Central memory CD4-positive, alpha-beta T cell (primary cell): ENCODE data around the gene ACSL4.
"Not testable (repeated sequence)": the region's sequence is repeated elsewhere in the genome, so short reads cannot be mapped to it uniquely, and the experiment has no call there.

ENCODE experiments used
- DNase-seq: peaks from one replicate; pipeline ENCODE4 v3.0.0; 2022

ACSL4 gene

GRCh38 chrX:109728173-109728535 lies 4.9 kb downstream of the ACSL4 start:
- no peak for DNase-seq

GRCh38 chrX:109724971-109725370 lies 8.1 kb downstream of the ACSL4 start:
- DNase-seq = not testable (repeated sequence)

DNA sequence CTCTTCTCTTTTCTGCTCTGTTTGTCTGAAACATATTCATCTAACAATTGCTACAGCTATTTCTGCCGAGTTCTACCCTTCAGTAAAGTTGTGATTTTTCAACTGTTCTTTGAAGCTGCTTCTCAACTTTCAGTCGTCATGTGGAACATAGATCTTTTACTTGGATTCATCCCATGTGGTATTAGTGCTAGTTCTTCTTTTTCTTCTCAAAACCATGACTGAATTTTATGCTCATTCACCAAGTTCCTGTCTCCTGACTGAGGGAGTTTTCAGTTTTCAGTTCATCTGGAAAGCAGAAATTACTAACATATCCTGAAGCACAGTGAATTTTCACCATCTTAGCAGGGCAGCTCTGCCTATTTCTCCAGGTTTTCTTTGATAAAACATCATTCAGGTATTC lies 12.1 kb downstream of the ACSL4 start:
- no peak for DNase-seq

- no peak for DNase-seq
These were observed 13.8 kb downstream of the ACSL4 start for GRCh38 chrX:109719264-109719663.

- DNase-seq = no peak
These were observed 16.5 kb downstream of the ACSL4 start for GRCh38 chrX:109716431-109717028.

- no peak for DNase-seq
These were observed 18.6 kb downstream of the ACSL4 start for GRCh38 chrX:109714340-109714958.

DNA sequence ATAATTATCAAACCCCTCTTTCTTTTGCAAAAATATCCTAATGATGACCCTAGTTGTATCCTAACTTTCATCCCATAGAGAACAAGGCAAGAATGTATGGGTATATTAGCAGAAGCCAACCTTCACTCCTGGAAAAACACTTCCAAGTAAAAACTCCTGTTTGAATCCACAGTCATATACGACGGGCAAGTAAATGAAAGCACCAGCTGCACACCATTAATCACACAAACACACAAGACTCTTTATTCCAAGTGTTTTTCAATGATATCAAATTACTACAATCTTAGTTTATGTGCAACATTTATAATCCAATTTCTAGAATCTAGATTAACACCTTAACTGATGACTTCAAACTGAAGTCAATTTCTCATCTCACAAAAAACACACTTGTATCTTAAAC lies 22.9 kb downstream of the ACSL4 start:
- DNase-seq = no peak

- DNase-seq = no peak
These were observed 23.9 kb downstream of the ACSL4 start for GRCh38 chrX:109709129-109709631.

- no peak for DNase-seq
These were observed 25.3 kb downstream of the ACSL4 start for GRCh38 chrX:109707720-109708119.

DNA sequence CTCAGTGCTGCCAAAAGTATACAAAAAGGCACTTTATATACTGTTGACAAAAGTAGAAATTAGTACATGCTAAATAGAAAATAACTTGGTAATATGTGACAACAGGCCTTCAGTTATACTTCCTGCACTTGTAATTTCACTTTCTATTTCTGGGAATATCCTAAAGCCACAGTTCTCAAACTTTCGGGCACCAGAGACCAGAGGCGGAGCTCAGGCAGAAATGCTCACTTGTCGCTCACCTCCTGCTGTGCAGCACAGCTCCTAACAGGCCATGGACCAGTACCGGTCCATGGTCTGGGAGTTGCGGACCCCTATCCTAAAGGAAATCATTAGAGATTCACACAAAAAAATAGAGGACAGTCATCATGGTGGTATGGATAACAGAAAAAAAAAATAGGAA lies 25.7 kb downstream of the ACSL4 start:
- no peak for DNase-seq

DNA sequence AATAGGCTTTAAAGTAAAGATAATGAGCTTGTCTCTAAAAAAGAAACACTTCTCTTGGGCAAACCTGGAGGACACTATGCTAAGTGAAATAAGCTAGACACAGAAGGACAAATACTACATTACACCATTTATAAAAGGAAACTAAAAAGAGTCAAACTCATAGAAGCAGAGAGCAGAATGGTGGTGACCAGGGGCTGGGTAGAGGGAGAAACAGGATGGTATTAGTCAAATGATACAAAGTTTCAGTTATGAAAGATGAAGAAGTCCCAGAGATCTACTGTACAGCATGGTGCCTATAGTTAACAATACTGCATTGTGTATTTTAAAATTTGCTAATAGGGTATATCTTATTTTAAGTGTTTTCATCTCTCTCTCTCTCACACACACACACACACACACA lies 28.5 kb downstream of the ACSL4 start:
- no peak for DNase-seq

GRCh38 chrX:109697855-109698254 lies 35.2 kb downstream of the ACSL4 start:
- DNase-seq = no peak

DNA sequence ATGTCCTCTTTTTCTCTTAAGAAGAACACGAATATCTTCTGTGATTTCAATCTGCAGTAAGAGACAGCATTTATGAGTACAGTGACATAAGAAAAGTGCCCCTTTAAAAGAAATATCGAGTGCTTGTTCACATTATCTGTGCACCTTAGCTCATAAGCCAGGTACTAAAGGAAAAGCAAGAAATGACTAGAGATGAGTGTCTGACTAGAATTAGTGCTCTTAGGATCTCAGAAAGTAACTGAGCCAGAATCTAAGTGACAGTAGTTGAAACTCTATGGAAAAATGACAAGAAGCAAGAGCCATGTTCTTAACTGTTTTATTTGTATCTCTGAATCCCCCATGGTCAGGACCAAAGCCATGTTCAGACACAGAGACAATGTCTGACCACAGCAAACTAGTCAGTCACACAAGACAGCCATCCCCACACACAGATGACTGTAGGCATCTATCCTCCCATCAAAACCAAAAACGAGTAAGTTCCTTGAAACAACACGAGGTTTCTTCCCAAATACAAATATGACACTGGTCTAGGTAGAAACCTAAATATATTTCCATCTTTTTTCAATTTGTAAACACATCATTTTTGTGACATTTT lies 36.8 kb downstream of the ACSL4 start:
- no peak for DNase-seq

GRCh38 chrX:109695637-109696036 lies 37.4 kb downstream of the ACSL4 start:
- no peak for DNase-seq

GRCh38 chrX:109691752-109692151 lies 41.3 kb downstream of the ACSL4 start:
- no peak for DNase-seq

DNA sequence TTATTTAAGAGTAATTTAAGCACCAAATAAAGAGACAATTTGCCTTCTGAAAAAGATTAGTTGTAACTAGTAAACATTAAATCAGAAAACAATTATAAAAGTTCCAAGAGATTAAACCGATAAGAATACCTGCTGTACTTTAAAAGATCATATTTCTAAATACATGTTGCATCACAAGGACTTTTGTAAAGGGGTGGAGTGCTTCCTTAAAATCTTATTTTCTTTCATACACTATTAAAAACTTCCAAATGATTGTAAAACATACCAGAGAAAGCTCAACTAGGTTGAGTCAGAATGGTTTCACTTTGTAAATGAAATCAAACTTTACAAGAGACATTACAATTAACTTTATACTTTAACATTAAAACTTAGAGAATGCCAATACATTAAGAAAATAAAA lies 41.8 kb downstream of the ACSL4 start:
- no peak for DNase-seq

- no peak for DNase-seq
These were observed 45.2 kb downstream of the ACSL4 start for GRCh38 chrX:109687903-109688302.

DNA sequence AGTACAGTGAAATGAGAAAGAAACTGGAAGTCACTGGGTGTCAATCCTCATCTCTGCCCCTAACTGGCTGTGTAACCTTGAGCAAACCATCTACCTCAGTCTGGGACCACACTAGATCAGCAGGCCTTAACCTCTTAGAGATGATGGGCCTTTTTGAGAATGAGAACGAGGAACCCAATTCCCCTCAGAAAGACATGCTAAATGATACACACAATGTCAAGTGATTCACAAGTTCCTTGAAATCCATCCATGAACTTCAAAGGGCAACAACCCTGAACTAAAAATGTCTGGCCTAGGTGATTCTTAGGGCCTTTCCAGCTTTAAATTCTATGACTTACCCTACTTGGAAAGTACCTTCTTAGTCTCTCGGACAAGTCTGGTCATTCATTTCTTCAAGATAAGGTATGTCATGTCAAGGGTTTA lies 47.4 kb downstream of the ACSL4 start:
- DNase-seq = no peak

DNA sequence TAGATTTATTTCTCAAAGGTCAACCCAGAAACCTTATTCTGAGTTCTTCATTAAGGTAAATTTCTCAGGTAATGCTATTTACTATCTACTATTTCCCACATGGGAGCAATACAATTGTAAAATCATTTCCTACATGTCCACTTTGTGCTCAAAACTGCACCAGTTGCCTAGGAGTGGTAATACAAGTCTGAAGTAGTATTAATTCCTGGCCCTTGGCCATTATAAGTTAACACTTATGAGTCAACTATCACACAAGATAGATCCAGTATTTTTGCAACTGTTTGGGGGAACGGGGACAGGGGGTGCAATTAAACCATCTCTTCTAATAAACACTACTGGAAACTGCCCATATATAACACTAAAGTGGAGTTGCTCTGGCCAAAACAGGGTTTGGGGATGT lies 48.9 kb downstream of the ACSL4 start:
- DNase-seq = no peak

GRCh38 chrX:109681475-109682081 lies 51.5 kb downstream of the ACSL4 start:
- no peak for DNase-seq

DNA sequence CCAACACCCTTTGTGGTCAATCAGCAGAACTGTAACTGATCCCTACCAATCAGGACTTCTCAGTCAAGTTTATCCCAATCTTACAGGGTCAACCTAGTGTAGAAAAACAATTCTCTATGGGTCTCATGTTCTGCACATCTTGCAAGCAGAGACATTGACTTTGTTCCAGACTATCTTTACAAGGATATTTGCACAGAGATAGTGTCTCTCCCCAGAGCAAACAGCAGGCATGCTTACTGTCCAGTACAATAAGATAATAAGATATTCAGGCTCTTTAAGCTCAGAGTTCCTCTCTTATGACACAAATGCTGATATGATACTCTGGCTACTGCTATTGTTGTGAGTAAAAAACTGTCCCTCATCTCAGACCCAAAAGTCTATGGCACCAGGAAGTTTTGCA lies 53.2 kb downstream of the ACSL4 start:
- DNase-seq = no peak

GRCh38 chrX:109672239-109672638 lies 60.8 kb downstream of the ACSL4 start:
- DNase-seq = no peak

DNA sequence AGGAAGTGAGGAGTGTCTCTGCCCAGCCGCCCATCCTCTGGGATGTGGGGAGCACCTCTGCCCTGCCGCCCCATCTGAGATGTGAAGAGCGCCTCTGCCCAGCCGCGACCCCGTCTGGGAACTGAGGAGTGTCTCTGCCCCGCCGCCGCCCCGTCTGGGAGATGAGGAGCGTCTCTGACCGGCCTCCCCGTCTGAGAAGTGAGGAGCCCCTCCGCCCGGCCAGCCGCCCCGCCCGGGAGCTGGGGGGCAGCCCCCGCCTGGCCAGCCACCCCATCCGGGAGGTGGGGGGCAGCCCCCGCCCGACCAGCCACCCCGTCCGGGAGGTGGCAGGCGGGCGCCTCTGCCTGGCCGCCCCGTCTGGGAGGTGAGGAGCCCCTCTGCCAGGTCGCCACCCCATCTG lies 61.9 kb downstream of the ACSL4 start:
- not testable (repeated sequence) for DNase-seq

DNA sequence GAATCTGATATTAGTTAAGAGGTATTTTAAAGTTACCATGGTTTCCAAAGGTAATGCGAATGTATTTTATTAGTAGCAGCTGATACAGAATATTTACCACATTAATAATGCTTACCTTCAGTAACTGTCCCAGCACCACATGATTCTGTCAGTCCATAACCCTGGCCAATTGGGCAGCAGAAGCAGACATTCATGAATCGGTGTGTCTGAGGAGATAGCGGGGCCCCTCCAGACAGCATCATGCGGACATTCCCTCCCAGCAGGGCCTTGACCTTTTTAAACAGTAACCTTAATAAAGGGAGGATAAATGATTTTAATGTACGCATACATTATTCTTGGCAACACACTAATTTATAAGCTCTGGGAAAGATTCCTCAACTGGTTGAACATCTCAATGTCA lies 65.1 kb downstream of the ACSL4 start:
- no peak for DNase-seq
